T-helper 1 cell (primary cell): ENCODE data around the gene RASSF9.

Experiments
- DNase-seq, 5 donors: peaks; one replicate each; pipeline ENCODE4 v3.0.0-alpha.2; 2012 to 2020
- total RNA-seq, 4 donors: gene quantifications; one replicate each; lab custom pipeline; 2026; lab: John Stamatoyannopoulos, UW

Gene RASSF9
- 0 reads per million in 4 donors for total RNA-seq

- no peak for DNase-seq
Observed at GRCh38 chr12:85836197-85837090, at the start of gene RASSF9. Gene RASSF9, minus strand, starts transcription at chr12:85836409. Its CDS starts 208 bp downstream, at chr12:85836201.

- DNase-seq, result no peak
Observed at GRCh38 chr12:85883763-85884162, 47.6 kb upstream of the RASSF9 start.

- DNase-seq, result no peak
Observed at GRCh38 chr12:85877459-85877858, 41.2 kb upstream of the RASSF9 start.

- no peak for DNase-seq
Observed at GRCh38 chr12:85874031-85874461, 37.8 kb upstream of the RASSF9 start, which contains the start of gene NTS. Gene NTS, plus strand, starts transcription at chr12:85874295. Its CDS starts 109 bp downstream, at chr12:85874404.

GRCh38 chr12:85872497-85873091 lies 36.4 kb upstream of the RASSF9 start:
- DNase-seq, result peak in 1 of 5 donors; percentile 28

- peak in 1 of 5 donors; percentile 8 for DNase-seq
Observed at GRCh38 chr12:85866986-85867776, 31.0 kb upstream of the RASSF9 start.

GRCh38 chr12:85865890-85866289 lies 29.7 kb upstream of the RASSF9 start:
- no peak for DNase-seq

- DNase-seq, result no peak
Observed at GRCh38 chr12:85856966-85857365, 20.8 kb upstream of the RASSF9 start.

- DNase-seq, result no peak
Observed at GRCh38 chr12:85855305-85855704, 19.1 kb upstream of the RASSF9 start.

- no peak for DNase-seq
Observed at GRCh38 chr12:85849344-85849743, 13.1 kb upstream of the RASSF9 start.

- no peak for DNase-seq
Observed at GRCh38 chr12:85843606-85844310, 7.5 kb upstream of the RASSF9 start.

GRCh38 chr12:85835426-85836196 lies 598 bp downstream of the RASSF9 start:
- DNase-seq, result no peak

- DNase-seq, result no peak
Observed at GRCh38 chr12:85834378-85834777, 1.8 kb downstream of the RASSF9 start.

GRCh38 chr12:85833579-85833978 lies 2.6 kb downstream of the RASSF9 start:
- no peak for DNase-seq

GRCh38 chr12:85831327-85831990 lies 4.8 kb downstream of the RASSF9 start:
- no peak for DNase-seq

GRCh38 chr12:85829391-85829790 lies 6.8 kb downstream of the RASSF9 start:
- no peak for DNase-seq

GRCh38 chr12:85828576-85828975 lies 7.6 kb downstream of the RASSF9 start:
- no peak for DNase-seq

- no peak for DNase-seq
Observed at GRCh38 chr12:85825746-85826145, 10.5 kb downstream of the RASSF9 start.

GRCh38 chr12:85823436-85824180 lies 12.6 kb downstream of the RASSF9 start:
- no peak for DNase-seq

- no peak for DNase-seq
Observed at GRCh38 chr12:85821759-85822158, 14.4 kb downstream of the RASSF9 start.
